Lung (tissue), 12 donors: Measurements from ENCODE around the gene VSIG2. TPM values are rescaled to one million over a fixed set of nuclear protein-coding genes. Genes with fewer than 3 reads are reported as not detected.

Source experiments
- ATAC-seq: fragments of 200-7000 bp; cut with Tn5 transposase; one replicate; pipeline ENCODE4 v1.9.1; 2020; ENCODE audit warnings: moderate number of reproducible peaks; ENCODE audit not compliant: insufficient read depth, low FRiP score
- DNase-seq, 3 donors: peaks; one replicate each; pipeline ENCODE4 v3.0.0-alpha.2; 2013 to 2017
- H3K27ac ChIP-seq, 2 donors: one replicate each; pipeline ENCODE4 v1.5.1; 2013; ENCODE audit warnings: mild to moderate bottlenecking in 2 of 2, moderate library complexity in 2 of 2, control low read depth in 1 of 2, inconsistent platforms in 1 of 2, low read depth in 1 of 2, low read length in 1 of 2
- H3K27me3 ChIP-seq, 3 donors: one replicate each; pipeline ENCODE4 v1.5.1; 2013; ENCODE audit warnings: low read length in 2 of 3; ENCODE audit not compliant: control insufficient read depth in 3 of 3, insufficient read depth in 3 of 3
- H3K36me3 ChIP-seq, 4 donors: one replicate each; pipeline ENCODE4 v1.5.1; 2013; ENCODE audit warnings: low read length in 4 of 4, mild to moderate bottlenecking in 1 of 4, moderate library complexity in 1 of 4; ENCODE audit not compliant: control insufficient read depth in 4 of 4, insufficient read depth in 4 of 4
- H3K4me1 ChIP-seq, 5 donors: one replicate each; pipeline ENCODE4 v1.5.1; 2013; ENCODE audit warnings: low read length in 5 of 5, mild to moderate bottlenecking in 2 of 5, moderate library complexity in 1 of 5; ENCODE audit not compliant: control insufficient read depth in 5 of 5, insufficient read depth in 5 of 5
- H3K4me3 ChIP-seq: one replicate; pipeline ENCODE4 v1.5.1; 2013; ENCODE audit warnings: mild to moderate bottlenecking, control low read depth, moderate library complexity
- H3K9ac ChIP-seq, 2 donors: one replicate each; pipeline ENCODE4 v1.5.1; 2013; ENCODE audit warnings: low read length in 2 of 2, control low read depth in 1 of 2; ENCODE audit not compliant: insufficient read depth in 1 of 2
- H3K9me3 ChIP-seq, 4 donors: one replicate each; pipeline ENCODE4 v1.5.1; 2013; ENCODE audit warnings: low read length in 3 of 4, mild to moderate bottlenecking in 1 of 4, moderate library complexity in 1 of 4; ENCODE audit not compliant: control insufficient read depth in 4 of 4, insufficient read depth in 3 of 4
- WGBS, 2 donors: extraction: QIAGEN DNeasy Blood & Tissue Kit; methylation state at CpG; one replicate each; pipeline ENCODE4 v1.1.7; 2013; 5-methylcytosine and 5-hydroxymethylcytosine counted together
- polyA plus RNA-seq, 2 donors: library from polyadenylated mRNA; stranded (reverse); fragments of 200-250 nt; gene quantifications; one replicate each; pipeline ENCODE4 v1.2.1, GENCODE V29; 2013
- total RNA-seq, 2 donors: library from RNA; depleted of rRNA in 1 of 2; stranded (reverse); fragments of >200 nt in 1 of 2; gene quantifications; one replicate each; pipeline ENCODE4 v1.2.1, GENCODE V29; 2014 to 2021
- TF ChIP-seq, protein P1 (sequence below): IDR thresholded peaks from 2 replicates; pipeline ENCODE4 v1.5.1; 2012; ENCODE audit warnings: mild to moderate bottlenecking; ENCODE audit errors: control extremely low read depth, extremely low read depth
- donor health status: control.
- donor health status: control.
- donor health status: Bipolar disorder and iron deficiency.
- donor health status: healthy.
- donor health status: DM: yes; HTN: yes; CAD: no.

VSIG2 gene
- total and polyA plus RNA-seq, 4 donors: 20.2 to 39.8 (median 25.6) TPM

DNA sequence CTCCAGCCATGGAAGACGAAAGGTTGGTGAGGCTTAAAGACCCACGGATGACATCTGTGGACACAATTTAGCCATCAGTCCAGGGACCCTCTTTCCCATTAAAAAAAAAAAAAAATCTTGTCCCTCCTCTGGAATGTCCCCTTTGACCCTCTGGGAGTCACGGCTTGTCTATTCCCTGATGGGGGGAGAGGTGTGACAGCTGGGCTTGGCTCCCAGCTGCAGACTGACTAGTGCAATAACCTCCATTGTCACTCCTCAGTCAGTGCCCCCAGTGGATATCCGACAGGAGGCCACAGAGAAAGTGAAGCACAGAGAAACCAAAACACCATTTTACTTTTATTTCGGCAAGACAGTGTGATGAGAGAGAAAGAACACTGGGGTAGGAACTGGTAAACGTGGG is 2.7 kb upstream of the VSIG2 start:
- no peak for ATAC-seq
- Histone ChIP-seq H3K9ac (no peak overlapping the region), H3K27me3 (peaks cover 0 to 61% (median 61%) of the 10 kb centered on the region in 3 donors), H3K4me1 (peaks cover 0 to 38% (median 21%) of the 10 kb centered on the region in 5 donors), H3K9me3 (peaks cover 0 to under 1% (median 0%) of the 10 kb centered on the region in 4 donors), H3K4me3 (no peak overlapping the region), H3K36me3 (peaks cover 0 to 11% (median 0%) of the 10 kb centered on the region in 4 donors), H3K27ac (peak overlapping the region in 1 of 2 donors; percentile 72)
- WGBS, 2 donors: 74 to 78% methylated on average over 6 of the region's 6 CpGs
- TF ChIP-seq, protein P1, sequence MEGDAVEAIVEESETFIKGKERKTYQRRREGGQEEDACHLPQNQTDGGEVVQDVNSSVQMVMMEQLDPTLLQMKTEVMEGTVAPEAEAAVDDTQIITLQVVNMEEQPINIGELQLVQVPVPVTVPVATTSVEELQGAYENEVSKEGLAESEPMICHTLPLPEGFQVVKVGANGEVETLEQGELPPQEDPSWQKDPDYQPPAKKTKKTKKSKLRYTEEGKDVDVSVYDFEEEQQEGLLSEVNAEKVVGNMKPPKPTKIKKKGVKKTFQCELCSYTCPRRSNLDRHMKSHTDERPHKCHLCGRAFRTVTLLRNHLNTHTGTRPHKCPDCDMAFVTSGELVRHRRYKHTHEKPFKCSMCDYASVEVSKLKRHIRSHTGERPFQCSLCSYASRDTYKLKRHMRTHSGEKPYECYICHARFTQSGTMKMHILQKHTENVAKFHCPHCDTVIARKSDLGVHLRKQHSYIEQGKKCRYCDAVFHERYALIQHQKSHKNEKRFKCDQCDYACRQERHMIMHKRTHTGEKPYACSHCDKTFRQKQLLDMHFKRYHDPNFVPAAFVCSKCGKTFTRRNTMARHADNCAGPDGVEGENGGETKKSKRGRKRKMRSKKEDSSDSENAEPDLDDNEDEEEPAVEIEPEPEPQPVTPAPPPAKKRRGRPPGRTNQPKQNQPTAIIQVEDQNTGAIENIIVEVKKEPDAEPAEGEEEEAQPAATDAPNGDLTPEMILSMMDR: no peak
- no peak for DNase-seq

- ATAC-seq (no peak), DNase-seq (peak in 1 of 3 donors; percentile 29)
- Histone ChIP-seq H3K27ac (peak overlapping the region in 1 of 2 donors; percentile 72), H3K27me3 (peaks cover 0 to 65% (median 63%) of the 10 kb centered on the region in 3 donors), H3K4me3 (no peak overlapping the region), H3K9me3 (no peaks in the 10 kb centered on the region), H3K36me3 (peaks cover 0 to 11% (median 0%) of the 10 kb centered on the region in 4 donors), H3K4me1 (peaks cover 0 to 34% (median 21%) of the 10 kb centered on the region in 5 donors), H3K9ac (no peak overlapping the region)
- 72 to 85% methylated on average over 4 of the region's 4 CpGs for WGBS, 2 donors
- TF ChIP-seq, protein P1: no peak
Observed at GRCh38 chr11:124754309-124754708, 2.3 kb upstream of the VSIG2 start.

- whole genome bisulfite sequencing, 2 donors: 90 to 92% methylated on average over 7 of the region's 7 CpGs
- ATAC-seq (no peak), DNase-seq (no peak)
- H3K4me1 ChIP-seq: peaks cover 0 to 27% (median 17%) of the 10 kb centered on the region in 5 donors
- peaks cover 0 to 68% (median 63%) of the 10 kb centered on the region in 3 donors for H3K27me3 ChIP-seq
- H3K36me3 ChIP-seq: peaks cover 0 to 8% (median 0%) of the 10 kb centered on the region in 4 donors
- TF ChIP-seq, protein P1: no peak
- H3K9ac ChIP-seq: no peak overlapping the region
- peak overlapping the region in 1 of 2 donors; percentile 72 for H3K27ac ChIP-seq
- H3K4me3 ChIP-seq: no peak overlapping the region
- no peaks in the 10 kb centered on the region for H3K9me3 ChIP-seq
Observed at GRCh38 chr11:124753624-124754023, 1.6 kb upstream of the VSIG2 start.

- Histone ChIP-seq H3K36me3 (peaks cover 0 to 8% (median 0%) of the 10 kb centered on the region in 4 donors), H3K27me3 (peaks cover 0 to 69% (median 65%) of the 10 kb centered on the region in 3 donors), H3K9ac (no peak overlapping the region), H3K4me1 (peaks cover 0 to 25% (median 16%) of the 10 kb centered on the region in 5 donors), H3K4me3 (no peak overlapping the region), H3K9me3 (no peaks in the 10 kb centered on the region), H3K27ac (peak overlapping the region in 1 of 2 donors; percentile 72)
- DNase-seq: peak; percentile 28 to 59 (median 36)
- TF ChIP-seq, protein P1: no peak
- ATAC-seq: no peak
Observed at GRCh38 chr11:124753205-124753604, 1.1 kb upstream of the VSIG2 start.
